Effector CD8-positive, alpha-beta T cell (primary cell): ENCODE results near the gene SLC12A7.
"Not testable (repeated sequence)": the region's sequence is repeated elsewhere in the genome, so short reads cannot be mapped to it uniquely, and the experiment has no call there.

ENCODE experiments used
- DNase-seq: peaks from one replicate; lab custom pipeline; 2025; lab: John Stamatoyannopoulos, UW

SLC12A7 gene

GRCh38 chr5:1062761-1063568 is 48.9 kb downstream of the SLC12A7 start:
- DNase-seq = no peak

- no peak for DNase-seq
Measured at GRCh38 chr5:1061916-1062315, 49.9 kb downstream of the SLC12A7 start.

DNA sequence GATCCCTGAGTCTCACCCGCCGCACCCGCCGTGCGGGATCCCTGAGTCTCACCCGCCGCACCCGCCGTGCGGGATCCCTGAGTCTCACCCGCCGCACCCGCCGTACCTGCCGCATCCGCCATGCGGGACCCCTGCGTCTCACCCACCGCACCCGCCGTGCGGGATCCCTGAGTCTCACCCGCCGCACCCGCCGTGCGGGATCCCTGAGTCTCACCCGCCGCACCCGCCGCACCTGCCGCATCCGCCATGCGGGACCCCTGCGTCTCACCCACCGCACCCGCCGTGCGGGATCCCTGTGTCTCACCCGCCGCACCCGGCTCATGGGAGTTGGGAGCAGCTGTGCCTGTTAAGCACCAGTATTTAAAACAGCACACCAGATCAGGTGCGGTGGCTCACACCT is 50.6 kb downstream of the SLC12A7 start:
- not testable (repeated sequence) for DNase-seq

- no peak for DNase-seq
Measured at GRCh38 chr5:1060535-1060981, 51.3 kb downstream of the SLC12A7 start.

GRCh38 chr5:1059884-1060263 is 52.0 kb downstream of the SLC12A7 start:
- no peak for DNase-seq

- DNase-seq = no peak
Measured at GRCh38 chr5:1058988-1059883, 52.6 kb downstream of the SLC12A7 start.

DNA sequence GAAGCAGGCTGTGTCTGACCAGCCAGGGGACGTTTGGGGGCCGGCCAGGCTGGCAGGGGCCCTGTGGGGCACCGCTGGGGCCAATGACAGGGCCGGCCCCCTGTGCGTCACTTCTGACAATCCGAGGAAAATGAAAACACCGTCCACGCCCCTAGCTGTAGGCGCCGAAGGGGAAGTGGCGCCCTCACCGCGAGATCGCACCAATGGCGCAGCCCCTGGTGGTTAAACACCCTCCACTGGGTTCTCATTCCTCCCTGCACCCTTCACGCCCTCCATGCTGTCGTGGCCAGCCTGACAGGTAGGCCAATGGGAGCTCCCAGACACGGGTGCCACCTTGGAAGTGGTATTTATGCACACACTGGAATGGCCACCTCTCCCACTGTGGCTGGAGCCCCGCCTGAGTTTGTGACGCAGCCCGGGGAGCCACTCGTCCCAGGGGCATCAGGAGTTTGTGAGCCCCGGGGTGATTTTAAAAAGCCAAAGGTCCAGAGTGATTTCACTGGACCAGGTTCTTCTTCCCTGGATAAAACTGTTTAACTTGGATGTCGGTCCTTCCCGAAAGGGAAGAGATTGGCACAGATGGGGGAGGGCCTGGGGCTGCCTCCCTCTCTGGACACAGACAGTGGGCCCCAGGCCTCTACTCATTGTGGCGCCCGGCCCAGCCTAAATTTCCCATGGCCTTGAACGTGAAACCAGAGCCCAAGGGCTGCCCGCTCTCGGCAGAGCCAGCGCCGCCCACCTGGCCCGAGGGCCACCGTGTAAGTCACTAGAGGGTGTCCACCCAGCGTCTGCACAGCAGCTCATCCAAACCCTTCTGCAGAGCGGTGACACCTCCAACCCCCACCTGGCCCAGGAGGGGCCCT is 53.5 kb downstream of the SLC12A7 start:
- no peak for DNase-seq

- DNase-seq = no peak
Measured at GRCh38 chr5:1057485-1058082, 54.3 kb downstream of the SLC12A7 start.

DNA sequence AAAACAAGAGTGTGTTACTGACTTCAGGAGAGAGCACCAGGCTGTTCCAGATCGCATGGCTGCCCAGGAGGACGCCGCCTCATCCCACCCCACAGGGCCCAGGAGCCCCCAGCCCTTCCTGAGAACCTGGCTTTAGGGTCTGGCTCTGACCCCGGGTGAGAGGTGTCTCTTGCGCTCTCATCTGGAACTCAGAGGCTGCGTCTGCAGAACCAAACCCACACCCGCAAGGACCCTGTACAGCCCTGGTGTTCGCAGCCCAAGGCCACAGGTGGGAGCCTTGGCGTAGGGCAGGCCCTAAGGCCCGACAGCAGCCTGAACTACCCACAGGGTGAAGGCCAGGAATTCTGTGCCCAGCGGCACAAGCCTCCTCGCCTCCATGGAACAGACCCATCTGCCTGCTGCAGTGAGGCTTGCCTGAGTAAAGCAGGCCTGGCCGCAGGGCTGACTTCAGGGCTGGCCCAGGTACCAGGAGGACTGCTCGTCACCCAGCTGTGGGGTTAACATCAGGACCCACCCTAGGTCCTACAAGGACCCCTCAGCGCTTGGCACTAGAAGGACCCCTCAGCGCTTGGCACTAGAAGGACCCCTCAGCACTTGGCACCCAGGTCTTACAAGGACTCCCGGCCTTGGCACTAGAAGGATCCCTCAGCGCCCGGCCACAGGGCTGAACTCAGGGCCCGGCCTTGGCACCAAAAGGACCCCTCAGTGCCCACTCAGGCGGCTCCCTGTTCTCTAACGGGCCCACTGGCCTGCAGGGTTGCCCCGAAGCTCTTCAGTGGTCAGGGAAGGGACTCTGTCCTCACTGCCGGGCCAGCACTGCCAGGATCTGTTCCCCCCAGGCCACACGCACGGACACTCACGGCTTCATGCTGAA is 55.0 kb downstream of the SLC12A7 start:
- DNase-seq = no peak

DNA sequence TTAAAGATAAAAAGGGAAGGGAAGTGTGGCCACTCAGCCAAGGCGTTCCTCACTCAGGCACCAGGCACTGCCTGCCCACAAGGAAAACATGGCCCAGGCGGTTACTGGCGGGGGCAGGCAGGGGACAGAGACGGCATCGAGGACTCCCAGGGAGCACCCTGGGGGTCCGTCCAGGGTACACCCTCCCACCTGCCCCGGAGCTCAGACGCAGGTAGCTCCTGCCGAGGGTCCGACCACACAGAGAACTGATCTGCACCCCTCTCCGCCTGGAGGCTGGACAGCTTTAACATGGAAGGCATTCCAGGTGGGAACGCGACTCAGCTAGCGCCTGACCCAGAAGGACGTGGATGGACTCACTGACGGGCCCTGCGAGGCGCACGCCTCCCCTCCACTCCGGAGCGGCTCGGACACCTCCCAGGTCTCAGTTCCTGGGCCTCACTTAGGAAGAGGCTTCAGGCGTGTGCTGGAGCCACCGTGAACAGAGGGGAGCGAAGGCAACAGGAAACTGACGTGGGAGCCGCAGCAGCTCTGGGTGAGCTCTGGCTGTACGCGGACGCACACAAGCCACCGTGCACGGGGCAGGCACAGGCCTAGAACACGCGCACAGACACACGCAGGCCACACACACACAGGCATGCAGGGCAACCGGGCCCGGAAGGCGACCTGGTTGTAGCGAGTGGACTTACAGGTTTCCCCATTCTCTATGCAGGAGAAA is 55.8 kb downstream of the SLC12A7 start:
- DNase-seq = no peak

DNA sequence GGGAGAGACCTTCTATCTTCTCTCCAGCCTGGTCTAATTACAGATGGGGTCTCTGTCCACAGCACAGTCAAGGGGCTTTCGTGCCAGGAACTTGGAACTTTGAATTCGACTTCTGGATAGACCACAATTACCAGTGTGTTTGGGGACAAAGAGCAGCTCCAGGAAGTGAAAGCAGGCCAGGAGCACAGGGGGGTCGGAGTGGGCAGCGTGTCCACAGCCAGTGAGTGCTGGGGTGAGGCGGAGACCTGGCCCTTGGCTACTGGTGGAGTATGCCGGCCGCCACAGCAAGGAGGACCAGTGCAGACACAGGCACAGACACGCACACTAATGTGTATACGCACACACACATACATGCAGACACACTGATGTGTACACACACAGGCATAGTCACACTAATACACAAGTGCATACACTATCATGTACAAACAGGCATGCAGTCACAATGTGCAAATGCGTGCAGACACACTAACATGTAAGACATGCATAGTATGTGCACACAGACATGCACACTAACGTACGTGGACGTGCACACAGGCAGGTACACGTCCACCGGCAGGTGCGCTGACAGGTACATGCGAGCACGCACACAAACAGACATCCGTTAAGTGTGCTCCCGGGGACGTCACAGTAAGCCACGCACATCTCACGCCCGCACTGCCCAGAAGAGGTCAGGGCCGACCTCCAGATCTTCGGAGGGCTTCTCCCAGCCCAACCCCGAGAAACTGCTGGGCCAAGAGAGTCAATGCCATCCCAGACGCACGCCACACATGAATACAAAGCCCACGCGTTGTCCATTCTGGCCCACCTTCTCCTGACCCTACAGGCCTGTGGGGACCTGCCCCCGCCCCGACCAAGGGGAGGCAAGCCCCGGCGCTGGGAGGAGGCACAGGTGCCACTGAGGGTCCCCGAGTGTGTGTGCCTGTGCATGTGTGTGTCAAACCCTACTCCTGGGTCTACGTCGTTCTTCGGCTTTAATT is 56.8 kb downstream of the SLC12A7 start:
- DNase-seq = no peak

- DNase-seq = no peak
Measured at GRCh38 chr5:1054018-1054798, 57.7 kb downstream of the SLC12A7 start.

DNA sequence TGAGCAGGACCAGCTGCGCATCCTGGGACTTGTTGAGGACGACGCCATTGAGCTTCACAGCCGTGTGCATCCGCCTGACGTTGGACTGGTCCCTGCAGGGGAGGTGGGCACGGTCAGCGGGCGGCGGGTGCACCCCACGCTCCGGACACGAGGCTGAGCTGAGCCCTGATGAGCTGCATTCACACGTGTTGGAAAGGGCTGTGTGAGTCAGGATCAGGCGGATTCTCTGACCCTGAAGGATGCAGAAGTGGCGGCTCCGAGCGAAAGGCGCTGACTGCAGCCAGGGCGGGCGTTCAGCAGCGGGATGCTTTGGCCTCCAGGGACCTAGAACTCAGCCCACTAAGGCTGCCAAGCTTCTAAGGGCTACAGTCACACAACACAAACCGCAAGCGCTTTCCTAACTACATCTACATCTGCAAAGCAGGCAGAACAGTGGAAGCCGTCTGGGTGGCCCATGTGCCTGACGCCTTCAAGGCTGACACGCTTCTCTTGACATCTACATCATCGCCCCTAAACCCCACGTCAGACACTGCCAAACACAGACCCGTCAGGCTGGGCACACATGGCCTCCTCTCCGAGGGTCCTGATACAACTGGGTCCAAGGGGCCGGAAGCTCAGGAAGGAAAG is 58.4 kb downstream of the SLC12A7 start:
- no peak for DNase-seq

DNA sequence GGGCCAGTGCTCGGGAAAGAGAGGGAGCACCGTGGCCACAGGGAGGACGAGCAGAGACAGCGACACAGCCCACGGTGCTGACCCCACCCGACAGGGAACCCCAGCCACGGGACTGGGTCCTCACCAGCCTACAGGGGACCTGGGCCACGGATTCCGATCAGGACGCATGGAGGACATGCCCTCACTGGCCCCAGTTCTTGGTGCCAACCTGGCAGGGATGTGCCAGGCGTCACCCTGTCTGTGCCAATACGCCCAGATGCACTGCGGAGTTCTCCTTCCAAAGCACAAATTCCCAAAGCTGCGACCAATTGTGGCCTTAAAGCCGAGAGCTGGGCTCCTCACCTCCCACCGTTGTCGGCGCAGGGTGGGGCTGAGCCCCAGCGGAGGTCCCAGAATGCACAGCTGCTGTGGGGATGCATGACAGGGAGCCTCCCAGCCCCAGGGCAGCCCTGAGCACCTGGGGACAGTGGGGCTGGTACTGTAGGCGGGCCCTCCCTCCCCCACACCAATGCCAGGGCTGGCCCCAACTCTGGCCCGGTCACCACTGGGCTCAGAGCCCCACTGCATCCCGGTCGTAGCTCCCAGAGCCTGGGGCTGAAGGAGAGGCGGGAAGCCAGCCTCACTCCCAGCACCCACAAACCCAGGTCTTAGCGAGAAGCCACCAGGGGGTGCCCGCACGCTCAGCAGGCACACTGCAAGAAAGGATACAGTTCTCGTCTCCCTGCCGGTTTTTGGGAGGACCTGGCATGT is 59.0 kb downstream of the SLC12A7 start:
- DNase-seq = no peak

GRCh38 chr5:1052076-1052475 is 59.8 kb downstream of the SLC12A7 start:
- no peak for DNase-seq

GRCh38 chr5:1051366-1051720 is 60.5 kb downstream of the SLC12A7 start:
- DNase-seq = no peak
